Measurements from ENCODE around the gene SDE2. TPM values are rescaled to one million over a fixed set of nuclear protein-coding genes. Genes with fewer than 3 reads are reported as not detected.
"Not testable (repeated sequence)": the region's sequence is repeated elsewhere in the genome, so short reads cannot be mapped to it uniquely, and the experiment has no call there.

SDE2 gene
- total and polyA plus RNA-seq, 12 donors, result 3.1 to 20.3 (median 13.1) TPM

DNA sequence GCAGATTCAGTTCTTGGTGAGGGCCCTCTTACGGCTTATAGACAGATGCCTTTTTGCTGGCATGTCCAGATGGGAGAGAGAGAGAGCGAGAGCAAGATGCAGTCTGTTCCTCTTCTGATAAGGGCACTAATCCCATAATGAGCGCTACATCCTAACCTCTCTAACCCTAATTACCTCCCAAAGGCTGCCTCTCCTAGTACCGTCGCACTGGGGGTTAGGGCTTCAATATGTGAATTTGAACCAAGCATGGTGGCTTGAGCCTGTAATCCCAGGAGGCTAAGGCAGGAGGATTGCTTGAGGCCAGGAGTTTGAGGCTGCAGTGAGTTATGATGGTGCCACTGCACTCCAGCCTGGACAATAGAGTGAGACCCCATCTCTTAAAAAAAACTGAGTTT, 10.5 kb upstream of the SDE2 start:
- Histone ChIP-seq H3K4me1 (peaks cover 0 to 3% (median 0%) of the 10 kb centered on the region in 9 donors), H3K27ac (no peak overlapping the region), H3K36me3 (no peaks in the 10 kb centered on the region), H3K4me3 (no peak overlapping the region), H3K27me3 (no peaks in the 10 kb centered on the region), H3K9me3 (no peaks in the 10 kb centered on the region)
- 91 to 95% methylated on average over 5 of the region's 5 CpGs for WGBS, 2 donors
- intact Hi-C loops (cut with DNase I), result loop anchor here in 3 of 10 donors (5.0 kb wide), 3 partner anchors 43 to 108 kb away; no protein-coding TSS in a partner anchor
- no peak for ATAC-seq
- DNase-seq, result no peak
- TF ChIP-seq, protein P1, sequence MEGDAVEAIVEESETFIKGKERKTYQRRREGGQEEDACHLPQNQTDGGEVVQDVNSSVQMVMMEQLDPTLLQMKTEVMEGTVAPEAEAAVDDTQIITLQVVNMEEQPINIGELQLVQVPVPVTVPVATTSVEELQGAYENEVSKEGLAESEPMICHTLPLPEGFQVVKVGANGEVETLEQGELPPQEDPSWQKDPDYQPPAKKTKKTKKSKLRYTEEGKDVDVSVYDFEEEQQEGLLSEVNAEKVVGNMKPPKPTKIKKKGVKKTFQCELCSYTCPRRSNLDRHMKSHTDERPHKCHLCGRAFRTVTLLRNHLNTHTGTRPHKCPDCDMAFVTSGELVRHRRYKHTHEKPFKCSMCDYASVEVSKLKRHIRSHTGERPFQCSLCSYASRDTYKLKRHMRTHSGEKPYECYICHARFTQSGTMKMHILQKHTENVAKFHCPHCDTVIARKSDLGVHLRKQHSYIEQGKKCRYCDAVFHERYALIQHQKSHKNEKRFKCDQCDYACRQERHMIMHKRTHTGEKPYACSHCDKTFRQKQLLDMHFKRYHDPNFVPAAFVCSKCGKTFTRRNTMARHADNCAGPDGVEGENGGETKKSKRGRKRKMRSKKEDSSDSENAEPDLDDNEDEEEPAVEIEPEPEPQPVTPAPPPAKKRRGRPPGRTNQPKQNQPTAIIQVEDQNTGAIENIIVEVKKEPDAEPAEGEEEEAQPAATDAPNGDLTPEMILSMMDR (IDR thresholded peaks at IDR 0.05), result no peak

DNA sequence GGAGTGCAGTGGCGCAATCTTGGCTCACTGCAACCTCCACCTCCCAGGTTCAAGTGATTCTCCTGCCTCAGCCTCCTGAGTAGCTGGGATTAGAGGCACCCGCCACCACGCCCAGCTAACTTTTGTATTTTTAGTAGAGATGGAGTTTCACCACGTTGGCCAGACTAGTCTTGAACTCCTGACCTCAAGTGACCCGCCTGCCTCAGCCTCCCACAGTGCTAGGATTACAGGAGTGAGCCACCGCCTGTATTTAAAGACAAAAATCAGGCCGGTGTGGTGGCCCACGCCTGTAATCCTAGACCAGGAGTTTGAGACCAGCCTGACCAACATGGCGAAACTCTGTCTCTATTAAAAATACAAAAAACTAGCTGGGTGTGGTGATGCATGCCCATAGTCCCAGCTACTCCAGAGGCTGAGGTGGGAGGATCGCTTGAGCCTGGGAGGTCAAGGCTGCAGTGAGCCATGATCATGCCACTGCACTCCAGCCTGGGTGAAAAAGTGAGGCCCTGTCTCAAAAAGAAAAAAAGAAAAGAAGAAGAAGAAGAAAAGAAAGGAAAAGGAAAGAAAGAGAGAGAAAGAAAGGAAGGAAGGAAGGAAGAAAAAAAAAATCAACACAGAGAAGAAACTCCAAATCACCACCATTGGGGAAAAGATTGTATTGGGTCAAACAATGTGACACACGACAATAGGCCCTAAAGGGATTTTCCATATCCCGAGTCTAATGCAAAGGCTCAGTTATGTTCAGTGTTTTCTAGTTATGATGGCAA, 8.2 kb upstream of the SDE2 start:
- peaks cover 0 to 15% (median 10%) of the 10 kb centered on the region in 9 donors for H3K4me1 ChIP-seq
- not testable (repeated sequence) for H3K27me3 ChIP-seq, H3K9me3 ChIP-seq, H3K36me3 ChIP-seq, H3K27ac ChIP-seq, ATAC-seq, H3K4me3 ChIP-seq, DNase-seq
- intact Hi-C loops (cut with DNase I), result loop anchor here in 2 of 10 donors (5.0 kb wide), 2 partner anchors 50 to 110 kb away; no protein-coding TSS in a partner anchor
- 89 to 93% methylated on average over 12 of the region's 12 CpGs for WGBS, 2 donors

DNA sequence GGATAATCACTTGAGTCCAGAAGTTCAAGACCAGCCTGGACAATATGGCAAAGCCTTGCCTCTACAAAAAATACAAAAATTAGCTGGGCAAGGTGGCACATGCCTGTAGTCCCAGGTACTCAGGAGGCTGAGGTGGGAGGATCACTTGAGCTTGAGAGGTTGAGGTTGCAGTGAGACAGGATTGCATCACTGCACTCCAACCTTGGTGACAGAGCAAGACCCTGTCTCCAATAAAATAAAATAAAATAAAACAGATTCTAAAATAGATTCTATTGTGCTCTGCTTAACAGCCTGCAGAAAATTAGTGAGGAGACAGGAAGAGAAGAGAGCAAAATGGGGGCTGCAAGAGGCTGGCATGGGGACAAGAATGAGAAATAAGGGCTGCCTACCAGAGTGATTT, 7.5 kb upstream of the SDE2 start:
- ATAC-seq, result no peak
- H3K27me3 ChIP-seq, result no peaks in the 10 kb centered on the region
- intact Hi-C loops (cut with DNase I), result loop anchor here in 2 of 10 donors (5.0 kb wide), 2 partner anchors 51 to 111 kb away; no protein-coding TSS in a partner anchor
- TF ChIP-seq, protein P1 (IDR thresholded peaks at IDR 0.05), result no peak
- no peak for DNase-seq
- H3K4me3 ChIP-seq, result no peak overlapping the region
- no peak overlapping the region for H3K27ac ChIP-seq
- H3K36me3 ChIP-seq, result no peaks in the 10 kb centered on the region
- H3K4me1 ChIP-seq, result peaks cover 0 to 21% (median 13%) of the 10 kb centered on the region in 9 donors
- no peaks in the 10 kb centered on the region for H3K9me3 ChIP-seq

DNA sequence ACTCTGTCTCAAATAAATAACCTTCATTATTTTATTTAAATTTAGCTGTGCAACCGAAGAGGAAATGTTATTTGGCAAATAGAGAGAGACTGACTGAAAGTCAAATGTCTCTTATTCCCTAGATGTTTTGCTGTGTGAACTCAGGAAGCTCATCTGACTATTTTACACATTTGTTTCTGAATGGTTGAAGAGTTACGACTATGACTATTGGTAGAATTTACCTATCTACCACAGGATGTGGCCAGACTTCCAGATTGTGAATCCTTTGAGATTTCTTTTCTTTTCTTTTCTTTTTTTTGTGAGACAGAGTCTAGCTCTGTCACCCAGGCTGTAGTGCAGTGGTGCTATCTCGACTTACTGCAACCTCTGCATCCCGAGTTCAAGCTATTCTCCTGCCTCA, 5.3 kb upstream of the SDE2 start:
- Histone ChIP-seq H3K27me3 (no peaks in the 10 kb centered on the region), H3K4me1 (peaks cover 2 to 43% (median 31%) of the 10 kb centered on the region in 9 donors), H3K27ac (no peak overlapping the region), H3K36me3 (no peaks in the 10 kb centered on the region), H3K4me3 (no peak overlapping the region), H3K9me3 (no peaks in the 10 kb centered on the region)
- intact Hi-C loops (cut with DNase I), result loop anchor here in 3 of 10 donors (5.0 kb wide), 4 partner anchors 58 to 193 kb away; partner anchors contain the start of gene H3-3A (in 1 of the 3)
- DNase-seq, result no peak
- WGBS, 2 donors, result 88% methylated on average over 4 of the region's 4 CpGs
- TF ChIP-seq, protein P1 (IDR thresholded peaks at IDR 0.05), result no peak
- no peak for ATAC-seq
